ENCODE results near the gene RNF148. TPM values are rescaled to one million over a fixed set of nuclear protein-coding genes. Genes with fewer than 3 reads are reported as not detected.
"Not testable (repeated sequence)": the region's sequence is repeated elsewhere in the genome, so short reads cannot be mapped to it uniquely, and the experiment has no call there.

The RNF148 gene
- polyA plus RNA-seq, 1 donor: 0.33 TPM

- no peak for DNase-seq
These were observed 11.0 kb downstream of the RNF148 start for GRCh38 chr7:122691569-122692235.

GRCh38 chr7:122689346-122690109, 13.2 kb downstream of the RNF148 start:
- no peak for DNase-seq

- peak; percentile 40 for DNase-seq
These were observed 14.2 kb downstream of the RNF148 start for GRCh38 chr7:122688400-122688998.

DNA sequence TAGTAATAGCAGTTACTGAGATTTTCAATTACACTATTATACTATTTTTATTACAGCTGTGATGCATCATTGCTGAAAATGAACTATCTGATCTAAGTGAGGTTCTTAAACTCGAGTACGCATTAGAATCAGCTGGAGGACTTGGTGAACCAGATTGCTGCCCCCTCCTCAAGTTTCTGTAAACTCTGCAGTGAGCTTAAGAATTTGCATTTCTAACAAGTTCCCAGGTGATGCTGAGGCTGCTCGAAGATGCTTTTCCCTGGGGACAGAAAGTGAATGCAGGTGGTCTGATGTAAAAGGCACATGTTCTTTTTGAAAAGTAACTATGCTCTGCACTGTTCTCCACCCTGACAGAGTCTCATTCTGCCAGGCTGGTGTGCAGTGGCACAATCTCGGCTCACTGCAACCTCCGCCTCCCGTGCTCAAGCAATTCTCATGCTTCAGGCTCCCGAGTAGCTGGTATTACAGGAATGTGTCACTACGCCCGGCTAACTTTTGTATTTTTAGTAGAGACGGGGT, 16.3 kb downstream of the RNF148 start:
- DNase-seq: no peak

GRCh38 chr7:122684504-122684903, 18.2 kb downstream of the RNF148 start:
- DNase-seq: no peak

DNA sequence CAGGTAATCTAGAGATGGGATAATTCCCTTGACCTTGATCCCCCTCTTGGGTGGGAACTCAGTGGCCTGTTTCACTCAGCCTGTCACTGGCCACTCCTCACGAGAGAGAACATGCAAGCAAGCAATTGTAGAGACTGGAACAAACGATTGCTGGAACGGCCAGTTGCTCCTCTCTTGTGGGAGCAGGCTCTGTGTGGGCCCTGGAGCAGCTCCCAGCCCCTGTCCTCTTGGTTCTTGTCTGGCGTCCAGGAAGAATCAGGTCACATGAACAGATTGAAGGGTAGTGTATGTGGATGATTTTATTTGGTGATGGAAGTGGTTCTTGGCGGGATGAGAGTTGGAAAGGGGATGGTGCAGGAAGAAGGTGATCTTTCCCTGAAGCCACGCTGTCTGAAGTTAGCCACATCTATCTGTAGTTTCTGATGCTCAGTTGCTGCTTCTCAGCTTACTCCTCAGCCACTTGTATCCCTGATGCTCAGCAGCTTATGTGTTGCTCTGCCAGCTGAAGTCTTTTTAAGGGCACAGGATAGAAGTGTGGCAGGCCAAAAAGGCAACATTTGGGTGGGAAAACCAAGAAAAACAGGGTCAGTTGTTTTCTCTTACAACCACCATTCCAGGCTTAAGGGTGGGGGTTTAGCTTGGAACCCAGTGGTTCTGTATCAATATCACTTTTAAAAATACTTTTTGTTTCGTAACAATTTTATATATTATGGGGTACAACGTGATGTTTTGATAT, 19.7 kb downstream of the RNF148 start:
- no peak for DNase-seq

GRCh38 chr7:122681186-122681585, 21.5 kb downstream of the RNF148 start:
- not testable (repeated sequence) for DNase-seq

DNA sequence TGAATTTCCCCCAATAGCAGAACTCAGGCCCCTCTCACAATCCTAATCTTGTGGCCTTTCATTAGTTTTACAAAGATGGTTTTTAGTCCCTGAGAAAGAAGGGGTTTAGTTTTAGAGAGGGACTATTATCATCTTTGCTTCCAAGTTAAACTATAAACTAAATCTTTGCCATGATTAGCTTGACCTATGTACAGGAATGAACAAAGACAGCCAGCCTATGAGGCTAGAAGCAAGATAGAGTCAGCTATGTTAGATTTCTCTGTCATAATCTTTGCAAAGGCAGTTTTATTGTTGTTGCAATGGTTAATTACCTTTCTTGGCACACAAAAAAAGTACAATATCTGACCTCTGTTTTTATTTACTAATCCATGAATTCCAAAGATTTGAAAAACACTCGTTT, 22.9 kb downstream of the RNF148 start:
- DNase-seq: no peak

- not testable (repeated sequence) for DNase-seq
These were observed 23.4 kb downstream of the RNF148 start for GRCh38 chr7:122679269-122679709.

DNA sequence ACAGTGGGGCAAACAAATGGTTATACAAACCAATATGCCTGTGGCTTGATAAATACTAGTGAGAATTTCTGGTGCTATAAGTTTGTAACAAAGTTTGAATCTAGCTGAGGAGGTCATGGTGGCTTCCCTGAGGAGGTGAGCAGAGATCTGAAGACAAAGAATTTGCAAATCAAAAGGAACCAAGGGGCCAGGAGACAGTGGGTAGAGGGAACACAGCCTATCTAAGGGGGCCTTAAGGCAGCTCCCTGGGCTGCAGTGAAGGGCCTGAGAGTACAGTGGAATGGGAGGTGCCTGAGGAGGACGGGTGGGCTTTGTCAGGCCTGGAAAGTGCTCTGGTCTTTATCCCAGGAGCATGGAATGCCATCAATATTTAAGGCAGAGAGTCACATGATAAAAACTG, 25.6 kb downstream of the RNF148 start:
- DNase-seq: no peak

GRCh38 chr7:122676466-122676865, 26.3 kb downstream of the RNF148 start:
- DNase-seq: no peak

GRCh38 chr7:122675621-122676020, 27.1 kb downstream of the RNF148 start:
- DNase-seq: no peak

DNA sequence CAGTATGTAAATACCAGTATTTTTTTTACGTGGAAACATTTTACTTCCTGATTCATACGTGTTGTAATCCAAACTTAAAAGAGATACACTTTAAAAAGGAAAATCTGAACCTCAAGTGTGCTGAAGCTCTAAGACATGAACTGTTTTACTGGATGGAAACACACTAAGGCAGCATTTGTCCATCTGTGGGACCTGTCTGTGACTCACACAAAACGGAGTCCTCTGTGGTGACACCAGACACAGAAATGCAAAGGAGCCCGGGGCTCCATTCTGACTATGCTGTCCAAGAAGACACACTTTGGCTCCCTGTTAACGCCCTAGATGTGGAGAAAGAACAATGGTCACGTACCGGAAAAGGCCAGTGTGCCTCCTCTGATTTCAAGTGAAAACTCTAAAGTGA, 27.7 kb downstream of the RNF148 start:
- no peak for DNase-seq

GRCh38 chr7:122674502-122674901, 28.2 kb downstream of the RNF148 start:
- DNase-seq: no peak

- no peak for DNase-seq
These were observed 28.8 kb downstream of the RNF148 start for GRCh38 chr7:122673951-122674350.

DNA sequence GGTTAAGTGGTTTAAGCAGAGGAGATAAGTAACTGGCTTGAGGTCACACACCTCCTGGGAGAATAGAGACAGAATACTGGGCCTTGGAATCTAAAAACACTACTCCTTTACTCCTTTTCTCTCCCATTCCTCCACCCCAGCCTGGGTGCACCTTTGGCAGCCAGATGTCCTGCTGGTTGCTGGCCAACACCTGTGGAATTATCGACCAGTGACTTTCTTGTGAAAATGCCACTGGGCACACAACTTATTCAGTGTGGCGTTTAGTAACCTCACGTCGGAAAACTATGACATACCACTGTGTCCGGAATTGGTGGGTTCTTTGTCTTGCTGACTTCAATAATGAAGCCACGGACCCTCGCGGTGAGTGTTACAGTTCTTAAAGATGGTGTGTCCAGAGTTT, 30.2 kb downstream of the RNF148 start:
- no peak for DNase-seq

DNA sequence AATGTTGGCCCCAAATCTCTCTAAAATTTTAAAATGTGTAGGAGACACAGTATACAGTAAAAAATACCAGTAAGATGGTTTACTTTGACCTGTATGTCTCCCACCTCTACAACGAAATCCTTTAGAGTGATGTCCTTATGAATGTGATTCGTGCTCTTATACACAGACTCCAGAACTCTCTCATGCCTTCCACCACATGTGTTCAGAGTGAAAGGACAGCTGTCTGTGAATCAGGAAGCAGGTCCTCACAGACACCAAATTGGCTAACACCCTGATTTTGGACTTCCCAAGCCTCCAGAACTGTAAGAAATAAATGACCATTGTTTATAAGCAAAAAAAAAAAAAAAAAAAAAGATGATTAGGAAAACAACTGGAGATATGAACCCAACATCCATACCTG, 39.0 kb downstream of the RNF148 start:
- no peak for DNase-seq

GRCh38 chr7:122658856-122659255, 43.9 kb downstream of the RNF148 start:
- DNase-seq: no peak

DNA sequence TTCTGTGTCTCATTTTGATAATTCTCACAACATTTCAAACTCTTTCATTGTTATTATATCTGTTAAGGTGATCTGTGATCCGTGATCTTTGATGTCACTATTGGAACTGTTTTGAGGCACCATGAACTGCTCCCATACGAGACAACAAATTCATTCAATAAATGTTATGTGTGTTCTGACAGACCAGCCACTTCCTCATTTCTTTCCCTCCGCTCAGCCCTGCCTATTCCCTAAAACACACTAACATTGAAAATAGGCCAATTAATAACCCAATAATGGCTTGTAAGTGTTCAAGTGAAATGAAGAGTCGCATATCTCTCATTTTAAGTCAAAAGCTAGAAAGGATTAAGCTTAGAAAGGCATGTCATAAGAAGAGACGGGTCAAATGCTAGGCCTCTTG, 49.0 kb downstream of the RNF148 start:
- DNase-seq: no peak

- DNase-seq: no peak
These were observed 49.8 kb downstream of the RNF148 start for GRCh38 chr7:122652876-122653275.
